Measurements from ENCODE around the gene GYG1. TPM values are rescaled to one million over a fixed set of nuclear protein-coding genes. Genes with fewer than 3 reads are reported as not detected.

GYG1 gene
- total RNA-seq, 1 donor from 2014 or later, result 155 TPM

GRCh38 chr3:148990236-148990635, 1.1 kb upstream of the GYG1 start:
- Histone ChIP-seq H3K27ac (replicated peaks) (peak overlapping the region; percentile 94), H3K9me3 (replicated peaks) (no peaks in the 10 kb centered on the region), H3K4me1 (peaks cover 44% of the 10 kb centered on the region), H3K27me3 (ENCODE audit: low read depth) (no peaks in the 10 kb centered on the region), H3K4me3 (peak overlapping the region; percentile 80), H3K36me3 (peaks cover 14% of the 10 kb centered on the region)
- no peak for DNase-seq
- TF ChIP-seq, protein P1, sequence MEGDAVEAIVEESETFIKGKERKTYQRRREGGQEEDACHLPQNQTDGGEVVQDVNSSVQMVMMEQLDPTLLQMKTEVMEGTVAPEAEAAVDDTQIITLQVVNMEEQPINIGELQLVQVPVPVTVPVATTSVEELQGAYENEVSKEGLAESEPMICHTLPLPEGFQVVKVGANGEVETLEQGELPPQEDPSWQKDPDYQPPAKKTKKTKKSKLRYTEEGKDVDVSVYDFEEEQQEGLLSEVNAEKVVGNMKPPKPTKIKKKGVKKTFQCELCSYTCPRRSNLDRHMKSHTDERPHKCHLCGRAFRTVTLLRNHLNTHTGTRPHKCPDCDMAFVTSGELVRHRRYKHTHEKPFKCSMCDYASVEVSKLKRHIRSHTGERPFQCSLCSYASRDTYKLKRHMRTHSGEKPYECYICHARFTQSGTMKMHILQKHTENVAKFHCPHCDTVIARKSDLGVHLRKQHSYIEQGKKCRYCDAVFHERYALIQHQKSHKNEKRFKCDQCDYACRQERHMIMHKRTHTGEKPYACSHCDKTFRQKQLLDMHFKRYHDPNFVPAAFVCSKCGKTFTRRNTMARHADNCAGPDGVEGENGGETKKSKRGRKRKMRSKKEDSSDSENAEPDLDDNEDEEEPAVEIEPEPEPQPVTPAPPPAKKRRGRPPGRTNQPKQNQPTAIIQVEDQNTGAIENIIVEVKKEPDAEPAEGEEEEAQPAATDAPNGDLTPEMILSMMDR (IDR thresholded peaks at IDR 0.05; ENCODE audit: borderline replicate concordance), result no peak
- intact Hi-C loops (cut with micrococcal nuclease), result no loop called here

- TF ChIP-seq, protein P1 (IDR thresholded peaks at IDR 0.05; ENCODE audit: borderline replicate concordance), result no peak
- H3K4me3 ChIP-seq, result peak overlapping the region; percentile 80
- H3K4me1 ChIP-seq, result peaks cover 51% of the 10 kb centered on the region
- H3K9me3 ChIP-seq (replicated peaks), result no peaks in the 10 kb centered on the region
- peak overlapping the region; percentile 94 for H3K27ac ChIP-seq (replicated peaks)
- DNase-seq, result peak; percentile 57
- H3K36me3 ChIP-seq, result peaks cover 33% of the 10 kb centered on the region
- intact Hi-C loops (cut with micrococcal nuclease), result no loop called here
- H3K27me3 ChIP-seq (ENCODE audit: low read depth), result no peaks in the 10 kb centered on the region
These were observed 791 bp downstream of the GYG1 start for GRCh38 chr3:148992027-148992634.

DNA sequence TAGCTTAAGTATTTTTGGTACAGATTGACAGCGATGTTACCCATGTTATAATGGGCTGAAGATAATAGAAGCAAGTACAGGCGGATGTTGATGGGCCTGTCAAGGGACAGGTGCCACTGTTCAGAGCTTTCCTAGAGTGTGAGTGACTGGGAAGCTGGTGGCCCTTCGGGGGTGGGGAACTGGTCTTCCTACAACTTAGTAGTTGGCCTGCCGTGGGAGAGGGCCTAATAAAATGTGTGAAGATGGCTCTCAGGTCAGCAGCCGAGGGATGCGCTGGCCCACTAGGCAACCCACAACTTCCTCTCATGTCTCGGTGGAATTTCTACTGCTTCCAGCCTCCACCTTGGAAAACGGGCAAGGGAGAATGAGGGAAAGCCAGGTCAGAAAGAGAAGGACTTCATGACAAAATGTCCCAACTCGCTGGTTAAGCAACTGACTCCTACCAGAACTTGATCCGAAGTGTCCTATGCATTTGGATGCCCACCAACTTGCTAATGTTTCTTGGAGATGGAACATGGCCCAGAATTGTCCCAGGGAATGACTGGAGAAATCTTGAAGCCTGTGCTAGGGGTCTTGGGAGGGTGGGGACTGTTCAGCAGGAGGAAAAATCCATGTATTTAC, 1.4 kb downstream of the GYG1 start:
- peak overlapping the region; percentile 94 for H3K27ac ChIP-seq (replicated peaks)
- no peaks in the 10 kb centered on the region for H3K9me3 ChIP-seq (replicated peaks)
- peak overlapping the region; percentile 80 for H3K4me3 ChIP-seq
- H3K4me1 ChIP-seq, result peaks cover 57% of the 10 kb centered on the region
- intact Hi-C loops (cut with micrococcal nuclease), result no loop called here
- TF ChIP-seq, protein P1 (IDR thresholded peaks at IDR 0.05; ENCODE audit: borderline replicate concordance), result no peak
- H3K36me3 ChIP-seq, result peaks cover 39% of the 10 kb centered on the region
- DNase-seq, result no peak
- H3K27me3 ChIP-seq (ENCODE audit: low read depth), result no peaks in the 10 kb centered on the region

DNA sequence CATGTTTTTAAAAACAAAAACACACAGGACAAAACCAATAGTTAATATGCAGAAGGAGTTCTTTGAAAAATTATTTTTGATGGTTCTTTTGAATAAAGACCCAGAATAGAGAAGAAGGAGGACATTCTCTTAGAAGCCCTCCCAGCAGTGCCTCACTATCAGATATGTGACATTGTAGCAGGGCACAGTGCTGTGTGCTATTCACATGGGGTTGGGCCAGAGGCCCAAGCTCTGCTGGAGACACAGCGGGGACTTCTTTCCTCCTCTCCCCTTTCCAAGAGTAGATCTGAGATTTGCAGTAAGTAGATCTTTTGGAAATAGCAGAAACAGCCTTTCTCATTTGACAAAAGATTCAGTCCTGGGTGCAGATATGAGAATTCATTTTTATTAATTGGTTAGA, 6.3 kb downstream of the GYG1 start:
- Histone ChIP-seq H3K27me3 (ENCODE audit: low read depth) (no peaks in the 10 kb centered on the region), H3K4me3 (no peak overlapping the region), H3K36me3 (peaks cover 47% of the 10 kb centered on the region), H3K27ac (replicated peaks) (peak overlapping the region; percentile 65), H3K4me1 (peaks cover 72% of the 10 kb centered on the region), H3K9me3 (replicated peaks) (no peaks in the 10 kb centered on the region)
- no peak for DNase-seq
- intact Hi-C loops (cut with micrococcal nuclease), result no loop called here
- TF ChIP-seq, protein P1 (IDR thresholded peaks at IDR 0.05; ENCODE audit: borderline replicate concordance), result no peak

- Histone ChIP-seq H3K9me3 (replicated peaks) (no peaks in the 10 kb centered on the region), H3K27me3 (ENCODE audit: low read depth) (no peaks in the 10 kb centered on the region), H3K4me3 (no peak overlapping the region), H3K36me3 (peaks cover 47% of the 10 kb centered on the region), H3K4me1 (peaks cover 65% of the 10 kb centered on the region), H3K27ac (replicated peaks) (peak overlapping the region; percentile 65)
- TF ChIP-seq, protein P1 (IDR thresholded peaks at IDR 0.05; ENCODE audit: borderline replicate concordance), result no peak
- no peak for DNase-seq
- intact Hi-C loops (cut with micrococcal nuclease), result no loop called here
These were observed 7.0 kb downstream of the GYG1 start for GRCh38 chr3:148998297-148998696.
